H9 (cell line): Measurements from ENCODE around the gene ITGB7. TPM values are rescaled to one million over a fixed set of nuclear protein-coding genes. Genes with fewer than 3 reads are reported as not detected.

ENCODE experiments used
- DNase-seq: peaks from one replicate; pipeline ENCODE4 v3.0.0-alpha.2; 2017
- H2AFZ ChIP-seq: one replicate; pipeline ENCODE4 v1.6.1; 2013; ENCODE audit warnings: mild to moderate bottlenecking, low read length, control low read depth, moderate library complexity
- H2AK5ac ChIP-seq: 2 replicates; pipeline ENCODE4 v1.6.1; 2013; ENCODE audit warnings: low read length, control low read depth, mixed read lengths; ENCODE audit not compliant: insufficient read length
- H2BK120ac ChIP-seq: one replicate; pipeline ENCODE4 v1.6.1; 2013; ENCODE audit warnings: low read depth, mild to moderate bottlenecking, low read length, control low read depth, inconsistent platforms; ENCODE audit not compliant: poor library complexity, severe bottlenecking
- H2BK12ac ChIP-seq: 2 replicates; pipeline ENCODE4 v1.6.1; 2013; ENCODE audit warnings: low read length, control low read depth, mixed read lengths, low read depth; ENCODE audit not compliant: insufficient read length
- H2BK15ac ChIP-seq: 2 replicates; pipeline ENCODE4 v1.6.1; 2013; ENCODE audit warnings: low read depth, low read length, control low read depth
- H2BK20ac ChIP-seq: one replicate; pipeline ENCODE4 v1.6.1; 2013; ENCODE audit warnings: low read depth, mild to moderate bottlenecking, low read length, control low read depth, inconsistent platforms; ENCODE audit not compliant: poor library complexity, severe bottlenecking
- H2BK5ac ChIP-seq: 2 replicates; pipeline ENCODE4 v1.6.1; 2013; ENCODE audit warnings: low read length, control low read depth, mixed read lengths; ENCODE audit not compliant: insufficient read length
- H3K14ac ChIP-seq: 2 replicates; pipeline ENCODE4 v1.6.1; 2013; ENCODE audit warnings: low read length, control low read depth; ENCODE audit not compliant: insufficient read depth
- H3K18ac ChIP-seq: 2 replicates; pipeline ENCODE4 v1.6.1; 2013; ENCODE audit warnings: low read depth, mild to moderate bottlenecking, mixed read lengths, low read length, control low read depth; ENCODE audit not compliant: insufficient read length
- H3K23ac ChIP-seq: 2 replicates; pipeline ENCODE4 v1.6.1; 2013; ENCODE audit warnings: low read length, control low read depth, mixed read lengths, low read depth; ENCODE audit not compliant: insufficient read length
- H3K23me2 ChIP-seq: 2 replicates; pipeline ENCODE4 v1.6.1; 2013; ENCODE audit warnings: low read depth, mild to moderate bottlenecking, mixed read lengths, low read length, control low read depth; ENCODE audit not compliant: insufficient read length, poor library complexity, severe bottlenecking
- H3K27ac ChIP-seq: 2 replicates; pipeline ENCODE4 v1.5.1; 2013; ENCODE audit warnings: low read length, control low read depth, mixed read lengths, low read depth; ENCODE audit not compliant: insufficient read length
- H3K27me3 ChIP-seq: 2 replicates; pipeline ENCODE4 v1.6.1; 2013; ENCODE audit warnings: low read length, control low read depth, inconsistent platforms; ENCODE audit not compliant: insufficient read depth
- H3K4ac ChIP-seq: 2 replicates; pipeline ENCODE4 v1.6.1; 2013; ENCODE audit warnings: low read depth, mild to moderate bottlenecking, control low read depth, inconsistent platforms, low read length, moderate library complexity
- H3K4me1 ChIP-seq: 2 replicates; pipeline ENCODE4 v1.6.1; 2013; ENCODE audit warnings: low read length, control low read depth, inconsistent platforms; ENCODE audit not compliant: insufficient read depth
- H3K4me2 ChIP-seq: 2 replicates; pipeline ENCODE4 v1.6.1; 2013; ENCODE audit warnings: low read length, control low read depth, mixed read lengths; ENCODE audit not compliant: insufficient read length, insufficient read depth
- H3K56ac ChIP-seq: 2 replicates; pipeline ENCODE4 v1.6.1; 2013; ENCODE audit warnings: low read depth, mild to moderate bottlenecking, mixed read lengths, low read length, control low read depth; ENCODE audit not compliant: insufficient read length
- H3K79me1 ChIP-seq: 2 replicates; pipeline ENCODE4 v1.6.1; 2013; ENCODE audit warnings: low read depth, mild to moderate bottlenecking, moderate library complexity, low read length, control low read depth, inconsistent platforms; ENCODE audit not compliant: insufficient read depth, poor library complexity, severe bottlenecking
- H3K79me2 ChIP-seq: 2 replicates; pipeline ENCODE4 v1.6.1; 2013; ENCODE audit warnings: low read length, control low read depth, inconsistent platforms; ENCODE audit not compliant: insufficient read depth
- H3K9ac ChIP-seq: 2 replicates; pipeline ENCODE4 v1.6.1; 2013; ENCODE audit warnings: low read length, control low read depth, mixed read lengths; ENCODE audit not compliant: insufficient read length; ENCODE audit errors: extremely low read depth
- H3K9me3 ChIP-seq: one replicate; pipeline ENCODE4 v1.6.1; 2013; ENCODE audit warnings: low read depth, low read length, inconsistent platforms; ENCODE audit not compliant: control insufficient read depth
- H3T11ph ChIP-seq: one replicate; pipeline ENCODE4 v1.6.1; 2013; ENCODE audit warnings: mild to moderate bottlenecking, low read length, control low read depth, inconsistent platforms
- H4K20me1 ChIP-seq: one replicate; pipeline ENCODE4 v1.6.1; 2013; ENCODE audit not compliant: control insufficient read depth, insufficient read length, insufficient read depth
- H4K5ac ChIP-seq: 2 replicates; pipeline ENCODE4 v1.6.1; 2013; ENCODE audit warnings: low read depth, mild to moderate bottlenecking, mixed read lengths, low read length, control low read depth; ENCODE audit not compliant: insufficient read length
- H4K8ac ChIP-seq: replicated peaks from 2 replicates; pipeline ENCODE4 v1.6.1; 2013; ENCODE audit warnings: low read length, control low read depth, mixed read lengths, low read depth; ENCODE audit not compliant: insufficient read length
- H4K91ac ChIP-seq: 2 replicates; pipeline ENCODE4 v1.6.1; 2013; ENCODE audit warnings: low read depth, mild to moderate bottlenecking, moderate library complexity, mixed read lengths, low read length, control low read depth; ENCODE audit not compliant: insufficient read length
- H3K27ac Mint-ChIP-seq, 3 experiments: 2 replicates in 2 of 3; 3 replicates in 1 of 3; pipeline ENCODE4 v1.8.0; 2020 to 2021; ENCODE audit warnings: mixed read lengths in 3 of 3, mild to moderate bottlenecking in 1 of 3, moderate library complexity in 1 of 3
- H3K27me3 Mint-ChIP-seq: 2 replicates; pipeline ENCODE4 v1.8.0; 2021; ENCODE audit warnings: low read depth, mild to moderate bottlenecking, moderate library complexity, mixed read lengths
- H3K36me3 Mint-ChIP-seq, 3 experiments: 2 replicates in 2 of 3; 3 replicates in 1 of 3; pipeline ENCODE4 v1.8.0; 2020 to 2021; ENCODE audit warnings: low read depth in 3 of 3, mixed read lengths in 3 of 3; ENCODE audit not compliant: insufficient read depth in 1 of 3
- H3K4me1 Mint-ChIP-seq, 2 experiments: 2 replicates each; pipeline ENCODE4 v1.8.0; 2020; ENCODE audit warnings: mixed read lengths in 2 of 2
- H3K4me3 Mint-ChIP-seq, 2 experiments: 2 replicates in 1 of 2; 3 replicates in 1 of 2; pipeline ENCODE4 v1.8.0; 2020 to 2021; ENCODE audit warnings: mild to moderate bottlenecking in 2 of 2, mixed read lengths in 2 of 2, moderate library complexity in 1 of 2
- H3K9me3 Mint-ChIP-seq, 2 experiments: 2 replicates in 1 of 2; 3 replicates in 1 of 2; pipeline ENCODE4 v1.8.0; 2020; ENCODE audit warnings: mild to moderate bottlenecking in 2 of 2, mixed read lengths in 2 of 2, moderate library complexity in 1 of 2
- CTCF ChIP-seq: fragments of 200-600 bp; sonication (generic); conservative IDR thresholded peaks from 3 replicates; pipeline ENCODE4 v1.8.0; 2021; ENCODE audit warnings: antibody characterized with exemption, mild to moderate bottlenecking
- WGBS: extraction: QIAGEN DNeasy Blood & Tissue Kit; methylation state at CpG from one replicate; pipeline ENCODE4 v1.1.7; 2013; ENCODE audit warnings: missing lambda C conversion rate, low lambda C conversion rate, mixed read lengths; ENCODE audit not compliant: insufficient read length; ENCODE audit errors: extremely low coverage; 5-methylcytosine and 5-hydroxymethylcytosine counted together
- total RNA-seq: library from RNA; stranded (reverse); gene quantifications from 2 replicates; pipeline ENCODE4 v1.2.1, GENCODE V29; 2021

The ITGB7 gene
- total RNA-seq, 1 experiment from 2014 or later = 0.39 TPM

- Histone ChIP-seq H3K14ac (no peak overlapping the region), H3K23me2 (no peaks in the 10 kb centered on the region), H3K23ac (no peak overlapping the region), H3K56ac (no peak overlapping the region), H3K4me1 (no peaks in the 10 kb centered on the region), H3K4me2 (no peak overlapping the region), H2BK15ac (no peak overlapping the region), H2BK5ac (no peak overlapping the region), H3K79me1 (no peaks in the 10 kb centered on the region), H4K5ac (no peak overlapping the region), H2BK20ac (no peak overlapping the region), H3K27me3 (peaks cover 18% of the 10 kb centered on the region; the same call in 1 of the 2 replicates), H2AFZ (no peak overlapping the region), H3K18ac (no peak overlapping the region), H3K9ac (no peak overlapping the region), H3K9me3 (no peaks in the 10 kb centered on the region), H2BK12ac (no peak overlapping the region), H4K20me1 (no peaks in the 10 kb centered on the region), H3K4ac (no peak overlapping the region), H3K27ac (no peak overlapping the region), H2BK120ac (no peak overlapping the region), H3T11ph (no peak overlapping the region), H3K79me2 (no peaks in the 10 kb centered on the region), H4K8ac (no peak overlapping the region), H4K91ac (no peak overlapping the region), H2AK5ac (no peak overlapping the region)
- TF ChIP-seq CTCF = no peak
- H3K27ac Mint-ChIP-seq = no peak overlapping the region
- no peaks in the 10 kb centered on the region for H3K36me3 Mint-ChIP-seq
- no peak for DNase-seq
- no CpG with 5 or more reads among the region's 5 CpGs for WGBS
- H3K4me3 Mint-ChIP-seq = no peak overlapping the region; a peak in 1 of 5 replicates
- H3K27me3 Mint-ChIP-seq = peaks cover 85% of the 10 kb centered on the region
- 0 out of 4 replicates have a peak, but pooled peaks cover 0 to 3% of the 10 kb centered on the region in 2 experiments for H3K4me1 Mint-ChIP-seq
- H3K9me3 Mint-ChIP-seq = 0 out of 5 replicates have a peak, but pooled peaks cover 0 to 2% of the 10 kb centered on the region in 2 experiments
Measured at GRCh38 chr12:53198486-53199110, 8.5 kb downstream of the ITGB7 start.
